BE2C (cell line): ENCODE measurements around the gene ZNF628.

ENCODE experiments used
- DNase-seq: peaks from one replicate; pipeline ENCODE4 v3.0.0-alpha.2; 2020
- H3K27me3 ChIP-seq: fragments of 250-450 bp; sonication (Bioruptor Pico); 2 replicates; pipeline ENCODE4 v1.5.1; 2020; ENCODE audit warnings: mild to moderate bottlenecking
- H3K36me3 ChIP-seq: fragments of 250-450 bp; sonication (Bioruptor Pico); 2 replicates; pipeline ENCODE4 v1.5.1; 2020; ENCODE audit warnings: mild to moderate bottlenecking
- H3K4me1 ChIP-seq: fragments of 250-450 bp; sonication (Bioruptor Pico); 2 replicates; pipeline ENCODE4 v1.5.1; 2020
- H3K4me3 ChIP-seq: 2 replicates; pipeline ENCODE4 v1.5.1; 2011; ENCODE audit warnings: low read depth, low read length
- H3K9me3 ChIP-seq: fragments of 250-450 bp; sonication (Bioruptor Pico); 2 replicates; pipeline ENCODE4 v1.5.1; 2020
- TF ChIP-seq, protein P1 (sequence below): IDR thresholded peaks from 2 replicates; pipeline ENCODE4 v1.5.1; 2012; ENCODE audit warnings: mild to moderate bottlenecking, low read depth, low read length

Gene ZNF628

DNA sequence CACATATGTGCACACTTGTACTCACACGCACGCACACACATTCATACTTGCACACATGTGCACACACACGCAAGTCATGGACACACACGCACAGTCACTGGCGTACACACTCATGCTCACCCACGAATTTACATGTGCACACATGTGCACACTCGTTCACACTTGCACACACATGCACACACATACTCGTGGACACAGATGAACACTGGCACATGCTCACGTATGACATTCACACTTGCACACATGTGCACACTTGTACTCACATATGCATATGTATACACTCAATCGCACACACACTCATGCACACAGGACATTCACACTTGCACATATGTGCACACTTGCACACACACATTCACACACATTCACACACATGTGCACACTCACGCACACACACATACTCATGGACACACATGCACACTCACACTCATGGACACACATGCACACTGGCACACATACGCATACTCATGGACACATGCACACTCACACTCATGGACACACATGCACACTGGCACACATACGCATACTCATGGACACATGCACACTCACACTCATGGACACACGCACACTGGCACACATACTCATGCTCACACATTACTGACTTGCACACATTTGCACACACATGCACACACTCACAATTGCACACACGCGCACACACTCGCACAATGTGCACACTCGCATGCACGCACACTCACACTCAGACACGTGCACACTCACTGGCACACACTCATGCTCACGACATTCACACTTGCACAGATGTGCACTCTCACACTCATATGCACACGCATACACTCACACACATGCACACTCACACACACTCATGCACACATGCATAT, 51.0 kb downstream of the ZNF628 start:
- Histone ChIP-seq H3K36me3 (no peaks in the 10 kb centered on the region), H3K4me3 (no peak overlapping the region), H3K27me3 (no peaks in the 10 kb centered on the region), H3K4me1 (no peaks in the 10 kb centered on the region), H3K9me3 (no peaks in the 10 kb centered on the region)
- DNase-seq, result no peak
- TF ChIP-seq, protein P1, sequence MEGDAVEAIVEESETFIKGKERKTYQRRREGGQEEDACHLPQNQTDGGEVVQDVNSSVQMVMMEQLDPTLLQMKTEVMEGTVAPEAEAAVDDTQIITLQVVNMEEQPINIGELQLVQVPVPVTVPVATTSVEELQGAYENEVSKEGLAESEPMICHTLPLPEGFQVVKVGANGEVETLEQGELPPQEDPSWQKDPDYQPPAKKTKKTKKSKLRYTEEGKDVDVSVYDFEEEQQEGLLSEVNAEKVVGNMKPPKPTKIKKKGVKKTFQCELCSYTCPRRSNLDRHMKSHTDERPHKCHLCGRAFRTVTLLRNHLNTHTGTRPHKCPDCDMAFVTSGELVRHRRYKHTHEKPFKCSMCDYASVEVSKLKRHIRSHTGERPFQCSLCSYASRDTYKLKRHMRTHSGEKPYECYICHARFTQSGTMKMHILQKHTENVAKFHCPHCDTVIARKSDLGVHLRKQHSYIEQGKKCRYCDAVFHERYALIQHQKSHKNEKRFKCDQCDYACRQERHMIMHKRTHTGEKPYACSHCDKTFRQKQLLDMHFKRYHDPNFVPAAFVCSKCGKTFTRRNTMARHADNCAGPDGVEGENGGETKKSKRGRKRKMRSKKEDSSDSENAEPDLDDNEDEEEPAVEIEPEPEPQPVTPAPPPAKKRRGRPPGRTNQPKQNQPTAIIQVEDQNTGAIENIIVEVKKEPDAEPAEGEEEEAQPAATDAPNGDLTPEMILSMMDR, result no peak

DNA sequence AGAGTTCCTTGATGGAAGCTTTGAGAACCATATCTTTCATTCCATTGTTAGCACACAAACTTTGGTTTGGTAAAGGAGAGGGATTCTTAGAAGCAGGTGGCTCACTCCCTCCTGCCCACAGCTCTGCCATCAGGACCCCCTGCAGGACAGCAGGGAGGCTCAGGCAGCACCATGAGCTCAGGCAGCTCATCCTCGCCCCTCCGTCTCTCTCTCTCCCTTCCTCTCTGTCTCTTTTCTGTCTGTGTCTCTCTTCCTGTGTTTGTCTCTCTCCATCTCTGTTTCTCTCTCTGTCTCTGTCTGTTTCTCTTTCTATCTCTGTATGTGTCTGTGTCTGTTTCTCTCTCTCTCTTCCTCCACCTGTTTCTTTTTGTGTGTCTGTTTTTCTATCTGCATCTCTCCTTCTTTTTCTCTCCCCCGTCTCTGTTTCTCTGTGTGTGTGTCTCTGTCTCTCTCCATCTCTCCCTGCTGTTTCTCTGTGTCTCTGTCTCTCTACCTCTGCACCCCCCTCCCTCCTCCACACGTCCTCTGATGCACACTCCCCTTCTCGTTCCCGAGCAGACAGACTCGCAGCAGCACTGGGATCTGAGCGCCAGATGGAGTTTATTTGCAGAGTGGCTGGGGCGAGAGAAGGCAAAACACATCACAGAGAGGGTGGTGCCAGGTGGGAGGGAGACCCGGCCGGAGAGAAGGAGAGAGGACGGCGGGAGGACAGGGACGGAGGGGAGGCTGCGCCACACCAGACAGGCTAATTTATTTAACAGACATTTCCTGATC, 51.8 kb downstream of the ZNF628 start:
- no peaks in the 10 kb centered on the region for H3K36me3 ChIP-seq
- TF ChIP-seq, protein P1, result no peak
- H3K27me3 ChIP-seq, result no peaks in the 10 kb centered on the region
- H3K4me1 ChIP-seq, result no peaks in the 10 kb centered on the region
- H3K9me3 ChIP-seq, result no peaks in the 10 kb centered on the region
- DNase-seq, result peak; percentile 37
- no peak overlapping the region for H3K4me3 ChIP-seq

DNA sequence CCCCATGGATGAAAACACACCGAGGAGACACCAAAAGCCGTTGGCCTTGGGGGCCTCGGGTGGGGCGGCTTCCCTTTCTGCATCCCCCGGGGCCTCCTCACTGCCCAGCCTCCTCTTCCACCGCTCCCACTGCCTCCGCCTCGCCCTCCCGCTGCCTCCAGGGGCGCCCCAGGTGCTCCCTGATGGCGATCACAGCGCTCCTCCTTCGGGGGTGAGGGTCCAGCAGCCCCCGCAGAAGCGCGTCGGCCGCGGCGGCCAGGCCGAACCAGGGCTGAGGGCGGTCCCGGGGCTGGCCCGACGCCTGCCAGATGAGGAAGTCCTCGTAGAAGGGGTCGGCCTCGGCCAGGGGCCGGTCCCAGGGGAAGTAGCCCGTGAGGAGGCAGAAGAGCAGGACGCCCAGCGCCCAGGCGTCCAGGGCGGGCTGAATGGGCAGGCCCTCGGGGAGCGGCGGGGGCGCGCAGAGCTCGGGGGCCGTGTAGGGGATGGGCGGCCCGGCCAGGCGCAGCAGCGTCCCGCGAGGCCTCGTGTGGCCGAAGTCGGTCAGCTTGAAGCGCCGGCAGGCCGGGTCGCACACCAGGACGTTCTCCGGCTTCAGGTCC, 53.3 kb downstream of the ZNF628 start:
- Histone ChIP-seq H3K27me3 (no peaks in the 10 kb centered on the region), H3K36me3 (no peaks in the 10 kb centered on the region), H3K4me3 (no peak overlapping the region), H3K9me3 (no peaks in the 10 kb centered on the region), H3K4me1 (no peaks in the 10 kb centered on the region)
- DNase-seq, result no peak
- TF ChIP-seq, protein P1, result no peak

DNA sequence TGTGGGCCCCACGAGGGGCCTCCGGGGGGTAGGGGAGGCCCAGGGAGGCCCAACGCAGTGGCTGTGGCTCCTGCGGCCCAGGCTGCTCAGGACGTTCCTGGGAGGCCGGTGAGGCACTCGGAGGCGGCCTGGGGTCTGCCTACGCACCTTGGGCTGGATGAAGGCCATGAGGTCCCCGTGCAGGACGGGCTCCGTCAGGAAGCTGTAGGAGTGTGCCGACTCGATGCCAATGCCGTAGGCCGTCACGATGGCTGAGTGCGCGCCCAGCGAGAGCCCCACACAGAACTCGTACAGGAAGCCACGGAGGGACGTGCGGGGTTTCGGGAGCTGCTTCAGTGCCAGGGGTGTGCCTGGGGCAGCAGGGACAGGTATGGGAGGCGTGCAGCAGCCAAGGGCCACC, 54.6 kb downstream of the ZNF628 start:
- H3K27me3 ChIP-seq, result no peaks in the 10 kb centered on the region
- no peak overlapping the region for H3K4me3 ChIP-seq
- H3K36me3 ChIP-seq, result no peaks in the 10 kb centered on the region
- H3K9me3 ChIP-seq, result no peaks in the 10 kb centered on the region
- no peak for DNase-seq
- TF ChIP-seq, protein P1, result no peak
- no peaks in the 10 kb centered on the region for H3K4me1 ChIP-seq
